ENCODE data around the gene TMEM14A. TPM values are rescaled to one million over a fixed set of nuclear protein-coding genes. Genes with fewer than 3 reads are reported as not detected.
"Not testable (repeated sequence)": the region's sequence is repeated elsewhere in the genome, so short reads cannot be mapped to it uniquely, and the experiment has no call there.

Gene TMEM14A
- total RNA-seq, 1 donor from 2014 or later: 26.0 TPM

- DNase-seq (ENCODE audit: low spot score): no peak
These were observed 13.0 kb upstream of the TMEM14A start for GRCh38 chr6:52657870-52658269.

GRCh38 chr6:52661551-52661950 lies 9.4 kb upstream of the TMEM14A start:
- DNase-seq (ENCODE audit: low spot score): peak; percentile 40

DNA sequence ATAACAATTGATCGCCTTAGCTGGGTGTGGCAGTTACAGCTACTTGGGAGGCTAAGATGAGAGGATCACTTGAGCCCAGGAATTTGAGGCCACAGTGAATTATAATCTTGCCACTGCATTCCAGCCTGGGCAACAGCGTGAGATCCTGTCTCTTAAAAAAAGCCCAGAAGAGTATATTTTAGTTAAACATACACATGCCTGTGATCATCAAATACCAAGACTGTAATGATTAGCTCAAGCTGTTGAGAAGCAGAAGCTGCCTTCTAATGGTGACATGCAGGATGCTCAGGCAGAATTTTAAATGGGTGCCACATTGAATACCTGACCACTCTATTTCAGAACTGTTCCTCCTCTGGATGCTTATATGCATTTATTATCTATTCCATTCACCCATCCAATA lies 8.9 kb upstream of the TMEM14A start:
- DNase-seq (ENCODE audit: low spot score): no peak

GRCh38 chr6:52663120-52663935 lies 7.6 kb upstream of the TMEM14A start:
- DNase-seq (ENCODE audit: low spot score): peak; percentile 88

GRCh38 chr6:52663936-52664185 lies 7.1 kb upstream of the TMEM14A start:
- no peak for DNase-seq (ENCODE audit: low spot score)

- peak; percentile 97 for DNase-seq (ENCODE audit: low spot score)
These were observed 6.5 kb upstream of the TMEM14A start for GRCh38 chr6:52664186-52664990.

- no peak for DNase-seq (ENCODE audit: low spot score)
These were observed 5.8 kb upstream of the TMEM14A start for GRCh38 chr6:52664991-52665686.

GRCh38 chr6:52666071-52666470 lies 4.8 kb upstream of the TMEM14A start:
- DNase-seq (ENCODE audit: low spot score): no peak

GRCh38 chr6:52666523-52666922 lies 4.4 kb upstream of the TMEM14A start:
- no peak for DNase-seq (ENCODE audit: low spot score)

DNA sequence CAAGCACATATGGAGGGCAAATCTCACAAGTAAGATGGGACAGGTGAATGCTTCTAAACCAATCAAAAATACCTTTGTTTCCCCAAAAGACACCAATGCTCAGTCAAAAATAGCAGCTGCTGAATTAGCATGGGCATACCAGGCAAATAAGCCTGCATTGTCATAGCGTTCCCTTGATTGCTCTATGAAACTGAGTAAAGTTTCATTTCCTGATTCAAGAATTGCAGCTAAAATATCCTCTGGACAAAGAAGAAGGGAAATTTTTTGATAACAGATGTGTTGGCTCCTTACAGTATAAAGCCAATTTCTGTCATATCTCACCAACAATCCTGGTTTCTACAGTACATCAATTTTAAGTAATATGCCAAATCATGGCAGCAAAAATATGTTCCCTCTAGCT lies 3.3 kb upstream of the TMEM14A start:
- DNase-seq (ENCODE audit: low spot score): no peak

DNA sequence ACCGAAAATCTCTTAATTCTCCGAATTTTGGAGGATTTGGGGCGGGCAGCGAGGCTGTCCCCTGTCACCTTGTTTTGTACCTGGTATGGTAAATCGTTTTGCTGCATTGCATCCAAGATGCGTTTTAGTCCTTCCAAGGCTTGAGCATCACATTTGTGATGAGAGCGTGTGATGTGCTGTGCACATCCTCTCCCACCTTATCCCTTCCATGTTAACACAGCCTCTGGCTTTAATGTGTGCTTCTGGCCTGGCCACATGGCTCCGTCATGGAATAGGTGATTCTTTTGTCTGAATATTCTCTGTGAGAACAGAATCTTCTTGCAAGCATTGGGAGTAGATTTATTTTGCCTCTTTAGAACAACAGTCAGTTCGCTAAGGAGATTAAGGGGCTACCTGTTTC lies 763 bp downstream of the TMEM14A start:
- no peak for DNase-seq (ENCODE audit: low spot score)

GRCh38 chr6:52672412-52673025 lies 1.6 kb downstream of the TMEM14A start:
- DNase-seq (ENCODE audit: low spot score): no peak

- no peak for DNase-seq (ENCODE audit: low spot score)
These were observed 3.8 kb downstream of the TMEM14A start for GRCh38 chr6:52674666-52675065.

DNA sequence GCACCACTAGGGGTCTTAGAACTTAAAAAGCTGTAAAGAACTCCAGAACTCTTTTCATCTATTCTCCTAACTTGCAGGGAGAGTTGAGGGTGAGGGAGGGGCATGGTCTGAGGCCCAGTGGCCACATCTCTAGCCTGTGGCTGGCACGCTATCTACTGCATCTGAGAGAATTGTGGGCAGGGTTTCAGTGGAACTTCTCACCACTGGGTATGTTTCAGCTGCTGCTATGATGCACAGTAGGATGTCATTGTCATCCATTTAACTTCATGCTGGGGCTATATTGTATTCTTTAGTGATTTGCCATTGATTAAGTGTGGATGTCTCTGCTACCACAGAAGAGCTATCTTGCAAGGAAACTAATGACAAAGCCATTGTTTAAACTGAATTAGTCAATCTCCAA lies 4.5 kb downstream of the TMEM14A start:
- DNase-seq (ENCODE audit: low spot score): no peak

- DNase-seq (ENCODE audit: low spot score): not testable (repeated sequence)
These were observed 5.7 kb downstream of the TMEM14A start for GRCh38 chr6:52676631-52677030.

DNA sequence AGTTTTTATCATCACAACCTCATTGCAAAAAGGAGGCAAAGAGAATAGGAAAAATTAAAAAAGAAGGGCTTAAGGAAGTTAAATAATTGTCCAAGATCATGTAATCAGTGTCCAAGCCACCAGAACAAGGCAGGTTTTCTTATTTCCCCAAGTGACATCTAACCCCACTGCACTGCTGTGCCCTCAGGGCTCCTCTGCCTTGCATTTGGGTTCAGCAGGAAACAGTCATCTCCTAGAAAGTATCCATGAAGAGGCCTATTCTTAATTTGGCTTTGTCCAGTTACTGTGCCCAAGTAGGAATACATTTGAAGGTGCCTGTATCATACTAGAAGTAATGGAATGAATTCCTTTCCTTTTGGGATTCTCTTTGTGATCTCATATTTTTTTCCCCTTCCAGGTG lies 10.5 kb downstream of the TMEM14A start:
- DNase-seq (ENCODE audit: low spot score): no peak

- DNase-seq (ENCODE audit: low spot score): no peak
These were observed 16.2 kb downstream of the TMEM14A start for GRCh38 chr6:52686878-52687699.

DNA sequence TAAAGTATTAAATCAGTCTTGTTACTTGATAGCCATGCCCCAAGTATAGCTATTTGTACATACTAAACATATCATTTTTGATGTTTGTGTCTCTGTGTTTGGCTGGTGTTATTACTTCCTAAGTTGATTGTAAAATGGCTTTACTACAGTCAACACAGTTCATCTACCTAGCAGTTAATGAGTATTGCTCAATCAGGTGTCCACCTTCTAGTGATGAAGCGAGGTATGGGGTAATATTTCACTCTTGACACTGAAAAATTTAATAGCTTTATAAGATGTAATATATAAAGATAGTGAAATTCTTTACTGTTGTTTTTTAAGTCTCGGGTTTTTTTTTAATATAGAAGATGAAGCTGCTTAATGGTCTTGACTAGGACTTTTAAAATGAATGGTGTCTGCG lies 18.9 kb downstream of the TMEM14A start:
- no peak for DNase-seq (ENCODE audit: low spot score)

GRCh38 chr6:52691718-52692117 lies 20.8 kb downstream of the TMEM14A start:
- DNase-seq (ENCODE audit: low spot score): peak; percentile 45

DNA sequence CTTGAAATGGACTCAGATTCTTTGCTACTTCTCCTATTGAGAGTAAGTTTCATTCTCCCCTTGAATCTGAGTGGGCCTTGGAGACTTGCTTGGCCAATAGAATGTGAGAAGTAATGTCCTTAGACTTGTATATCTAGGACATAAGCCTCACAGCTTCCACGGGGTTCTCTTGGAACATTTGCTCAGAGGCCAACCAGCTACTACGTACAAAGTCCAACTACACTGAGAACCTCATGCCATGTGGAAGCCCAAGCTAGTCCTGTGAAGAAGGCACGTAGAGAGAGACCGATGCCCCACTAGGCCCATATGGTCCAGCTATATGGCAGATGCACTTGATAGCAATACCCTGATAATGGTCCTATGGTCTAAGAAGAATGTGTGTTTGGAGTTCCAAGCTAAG lies 22.9 kb downstream of the TMEM14A start:
- no peak for DNase-seq (ENCODE audit: low spot score)

DNA sequence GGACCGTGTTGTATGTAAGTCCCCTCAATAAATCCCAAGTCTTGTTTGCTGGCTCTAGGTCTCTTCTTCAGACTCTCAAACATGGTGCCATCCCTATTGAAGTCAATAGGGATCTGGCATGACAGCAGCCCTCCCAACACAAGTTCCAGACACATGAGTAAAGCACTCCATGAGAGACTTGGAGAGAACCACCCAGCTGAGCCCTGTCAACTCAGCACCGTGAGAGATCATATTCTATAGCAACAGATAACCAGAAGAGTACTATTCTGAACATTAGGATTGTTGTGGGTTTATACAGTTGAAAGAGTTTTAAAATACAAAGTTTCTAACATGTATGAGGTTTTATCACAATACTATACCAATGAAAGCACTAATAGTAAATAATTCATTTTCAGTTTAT lies 23.5 kb downstream of the TMEM14A start:
- DNase-seq (ENCODE audit: low spot score): no peak
